Stimulated activated naive CD8-positive, alpha-beta T cell treated with anti-CD3 and anti-CD28 coated beads, Interleukin-15, amount 100 ng/mL, for 72 hours (primary cell): ENCODE results near the gene VCAN.

Source experiments
- ATAC-seq: fragments of 150-1000 bp; cut with Tn5 transposase; 2 replicates; pipeline ENCODE4 v1.10.0; 2021; ENCODE audit warnings: mild to moderate bottlenecking, moderate library complexity
- DNase-seq, 2 donors: peaks; one replicate each; pipeline ENCODE4 v3.0.0; 2021 to 2022
- H3K27ac Mint-ChIP-seq, 2 donors: one replicate each; pipeline ENCODE4 v1.8.0; 2022; ENCODE audit warnings: mild to moderate bottlenecking in 2 of 2, mixed read lengths in 2 of 2, moderate library complexity in 2 of 2
- H3K27me3 Mint-ChIP-seq: one replicate; pipeline ENCODE4 v1.8.0; 2022; ENCODE audit warnings: mixed read lengths
- H3K4me1 Mint-ChIP-seq: one replicate; pipeline ENCODE4 v1.8.0; 2022; ENCODE audit warnings: mild to moderate bottlenecking, mixed read lengths
- H3K4me3 Mint-ChIP-seq, 2 donors: one replicate each; pipeline ENCODE4 v1.8.0; 2022; ENCODE audit warnings: mild to moderate bottlenecking in 2 of 2, mixed read lengths in 2 of 2, moderate library complexity in 1 of 2
- H3K9me3 Mint-ChIP-seq, 2 donors: one replicate each; pipeline ENCODE4 v1.8.0; 2022; ENCODE audit warnings: mixed read lengths in 2 of 2

VCAN gene

DNA sequence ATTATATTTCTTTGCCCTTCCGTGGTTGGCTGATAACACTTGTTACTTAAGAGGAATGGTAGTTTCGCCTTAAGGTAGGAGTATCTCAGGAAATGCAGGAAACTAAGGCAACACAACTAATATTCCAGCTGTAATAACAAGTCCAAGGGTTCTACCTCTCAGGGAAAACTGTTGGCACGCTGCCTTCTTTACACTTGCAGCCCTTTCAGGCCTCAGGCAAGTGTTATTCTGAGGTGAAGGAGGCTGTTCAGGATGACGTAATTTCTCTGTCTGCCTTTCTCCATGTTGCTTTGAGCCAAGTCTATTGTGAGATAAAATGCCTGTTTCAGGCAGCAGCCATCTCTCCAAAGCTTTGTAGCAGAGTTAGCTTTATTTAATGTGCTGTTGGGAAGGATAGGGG is 38.0 kb downstream of the VCAN start:
- Mint-ChIP-seq H3K27ac (no peak overlapping the region), H3K9me3 (peaks cover 0 to 10% of the 10 kb centered on the region in 2 donors), H3K4me3 (no peak overlapping the region), H3K27me3 (peaks cover 16% of the 10 kb centered on the region), H3K4me1 (no peaks in the 10 kb centered on the region)
- ATAC-seq (no peak), DNase-seq (no peak)

DNA sequence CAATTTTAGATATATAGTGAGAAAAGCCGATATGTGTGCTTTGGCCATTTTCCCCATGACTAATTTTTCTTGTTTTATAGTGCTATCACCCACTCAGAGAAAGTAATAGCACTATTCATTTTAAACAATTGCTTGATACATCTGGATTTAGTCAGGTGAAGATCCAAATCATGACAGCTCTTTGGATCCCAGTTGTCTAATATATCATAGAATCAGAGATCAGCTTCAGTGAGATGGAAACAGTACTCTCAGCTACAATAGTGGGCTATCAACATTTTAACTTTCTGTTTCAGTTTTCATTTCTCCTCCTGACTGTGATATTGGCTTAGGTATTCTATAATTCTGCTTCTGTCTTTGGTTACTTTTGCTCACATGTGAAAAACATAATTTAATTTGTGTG is 38.7 kb downstream of the VCAN start:
- DNase-seq: no peak
- Mint-ChIP-seq H3K27me3 (peaks cover 17% of the 10 kb centered on the region), H3K4me1 (no peaks in the 10 kb centered on the region), H3K4me3 (no peak overlapping the region), H3K9me3 (peaks cover 0 to 10% of the 10 kb centered on the region in 2 donors), H3K27ac (no peak overlapping the region)
- no peak for ATAC-seq

- DNase-seq (no peak), ATAC-seq (no peak)
- Mint-ChIP-seq H3K27ac (no peak overlapping the region), H3K9me3 (no peaks in the 10 kb centered on the region), H3K27me3 (peaks cover 17% of the 10 kb centered on the region), H3K4me1 (no peaks in the 10 kb centered on the region), H3K4me3 (no peak overlapping the region)
Measured at GRCh38 chr5:83512061-83512745, 40.7 kb downstream of the VCAN start.

DNA sequence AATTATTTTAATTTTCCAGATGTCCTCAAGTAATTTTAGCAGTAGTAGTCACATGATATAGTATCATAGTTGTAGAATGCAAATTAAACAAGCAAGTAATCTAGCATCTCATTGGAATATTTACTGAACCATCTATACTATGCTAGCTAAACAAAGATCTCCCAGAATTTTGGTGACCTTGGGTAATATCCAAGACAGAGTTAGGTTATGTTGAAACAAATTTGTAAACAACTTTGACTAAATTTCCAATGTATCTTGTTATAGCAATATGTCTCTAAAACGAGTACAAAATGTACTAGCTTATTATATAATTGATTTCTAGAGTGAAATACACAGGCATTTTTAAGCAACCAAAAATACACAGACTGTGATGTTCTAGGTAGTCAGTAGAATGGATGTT is 41.5 kb downstream of the VCAN start:
- no peaks in the 10 kb centered on the region for H3K9me3 Mint-ChIP-seq
- no peak for ATAC-seq
- H3K27ac Mint-ChIP-seq: no peak overlapping the region
- H3K4me3 Mint-ChIP-seq: no peak overlapping the region
- DNase-seq: no peak
- H3K4me1 Mint-ChIP-seq: no peaks in the 10 kb centered on the region
- peaks cover 12% of the 10 kb centered on the region for H3K27me3 Mint-ChIP-seq

DNA sequence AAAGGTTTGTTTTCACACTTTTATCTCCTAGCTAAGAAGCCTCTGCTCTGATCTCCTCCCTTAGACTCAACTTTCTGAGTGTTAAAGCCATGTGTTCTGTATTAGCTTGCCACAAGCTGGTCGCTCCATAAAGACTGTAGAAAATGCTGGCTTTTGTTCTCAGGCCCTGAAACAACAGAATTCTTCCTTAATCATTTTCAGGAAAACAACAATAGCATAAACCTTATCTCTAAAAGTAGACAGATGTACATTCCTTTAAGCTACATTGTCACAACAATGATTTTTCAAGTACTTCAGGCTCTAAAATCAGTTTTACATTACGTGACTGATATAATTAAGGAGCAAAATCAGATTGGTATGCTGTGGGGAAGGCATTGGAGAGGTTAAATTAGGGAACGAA is 41.9 kb downstream of the VCAN start:
- ATAC-seq (no peak), DNase-seq (no peak)
- H3K4me1 Mint-ChIP-seq: no peaks in the 10 kb centered on the region
- H3K4me3 Mint-ChIP-seq: no peak overlapping the region
- H3K27me3 Mint-ChIP-seq: peaks cover 9% of the 10 kb centered on the region
- no peak overlapping the region for H3K27ac Mint-ChIP-seq
- no peaks in the 10 kb centered on the region for H3K9me3 Mint-ChIP-seq

GRCh38 chr5:83516377-83516776 is 44.8 kb downstream of the VCAN start:
- no peak for ATAC-seq
- Mint-ChIP-seq H3K9me3 (peaks cover 0 to 9% of the 10 kb centered on the region in 2 donors), H3K4me1 (no peaks in the 10 kb centered on the region), H3K27me3 (peaks cover 21% of the 10 kb centered on the region), H3K27ac (no peak overlapping the region), H3K4me3 (no peak overlapping the region)
- no peak for DNase-seq

DNA sequence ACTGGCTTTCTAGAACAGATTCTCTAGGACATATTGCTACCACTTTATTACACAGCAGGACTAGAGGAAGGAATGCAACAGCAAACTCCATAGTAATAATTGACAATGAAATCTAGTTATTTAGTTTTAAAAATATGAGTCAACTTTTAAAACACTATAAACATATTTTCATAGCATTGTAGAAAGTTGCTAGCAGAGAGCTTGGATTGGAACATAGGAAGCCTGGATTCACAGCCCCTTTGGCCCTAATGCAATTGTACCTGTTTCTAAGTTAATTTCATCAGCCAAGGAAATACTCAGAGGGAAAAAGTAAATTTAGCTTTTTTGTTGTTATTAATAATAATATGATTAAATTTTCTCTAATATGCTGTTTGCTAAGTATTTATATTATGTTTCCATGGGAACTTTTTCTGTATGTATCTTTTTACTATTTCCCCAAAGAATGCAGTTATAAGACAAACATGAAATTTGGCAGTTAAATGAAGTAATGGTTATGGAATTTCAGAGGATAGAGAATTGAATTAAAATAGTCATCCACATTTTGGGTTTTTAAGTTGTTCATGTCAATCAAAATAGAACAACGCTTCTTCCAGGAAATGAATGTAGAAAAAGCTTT is 45.6 kb downstream of the VCAN start:
- ATAC-seq: no peak
- peaks cover 21% of the 10 kb centered on the region for H3K27me3 Mint-ChIP-seq
- H3K9me3 Mint-ChIP-seq: peaks cover 0 to 9% of the 10 kb centered on the region in 2 donors
- no peak for DNase-seq
- no peak overlapping the region for H3K4me3 Mint-ChIP-seq
- no peaks in the 10 kb centered on the region for H3K4me1 Mint-ChIP-seq
- no peak overlapping the region for H3K27ac Mint-ChIP-seq

- Mint-ChIP-seq H3K27me3 (peaks cover 21% of the 10 kb centered on the region), H3K4me3 (no peak overlapping the region), H3K4me1 (no peaks in the 10 kb centered on the region), H3K9me3 (peaks cover 0 to 9% of the 10 kb centered on the region in 2 donors), H3K27ac (no peak overlapping the region)
- ATAC-seq (no peak), DNase-seq (no peak)
Measured at GRCh38 chr5:83517688-83518085, 46.1 kb downstream of the VCAN start.

DNA sequence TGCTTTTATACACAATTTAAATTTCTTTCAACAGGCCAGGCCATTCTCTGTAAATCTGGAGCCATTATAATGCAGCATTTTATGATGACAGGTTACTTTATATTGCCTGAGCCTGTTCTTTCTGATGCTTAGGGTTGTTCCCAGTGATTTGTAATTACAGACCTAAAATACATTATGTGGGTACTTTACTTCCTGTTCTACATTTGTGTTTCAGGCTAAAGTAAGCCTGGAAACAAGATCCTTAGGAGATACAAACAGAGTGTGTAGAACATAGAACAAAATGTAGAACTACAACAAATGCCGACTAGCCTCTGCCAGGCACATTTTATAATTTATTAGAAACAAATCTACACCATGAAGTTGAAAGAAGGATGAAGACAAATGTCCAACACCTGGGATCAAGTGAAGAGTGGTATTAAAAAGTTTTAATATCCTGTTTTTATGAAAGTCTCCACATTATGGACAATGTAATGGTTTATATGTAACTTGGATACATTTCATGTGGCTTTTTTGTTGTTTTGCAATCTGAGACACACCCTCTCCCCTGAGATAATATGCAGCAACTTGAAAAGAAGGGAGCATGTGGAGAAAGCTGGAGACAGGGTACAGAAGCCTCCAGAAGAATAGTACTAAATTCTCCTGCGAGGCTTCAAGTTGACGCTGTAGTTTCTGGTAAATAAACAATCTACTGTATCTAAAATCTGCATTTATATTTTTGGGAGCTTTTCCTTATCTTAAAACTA is 46.9 kb downstream of the VCAN start:
- Mint-ChIP-seq H3K4me1 (no peaks in the 10 kb centered on the region), H3K27me3 (peaks cover 21% of the 10 kb centered on the region), H3K9me3 (peaks cover 0 to 9% of the 10 kb centered on the region in 2 donors), H3K4me3 (no peak overlapping the region), H3K27ac (no peak overlapping the region)
- no peak for DNase-seq
- ATAC-seq: no peak

DNA sequence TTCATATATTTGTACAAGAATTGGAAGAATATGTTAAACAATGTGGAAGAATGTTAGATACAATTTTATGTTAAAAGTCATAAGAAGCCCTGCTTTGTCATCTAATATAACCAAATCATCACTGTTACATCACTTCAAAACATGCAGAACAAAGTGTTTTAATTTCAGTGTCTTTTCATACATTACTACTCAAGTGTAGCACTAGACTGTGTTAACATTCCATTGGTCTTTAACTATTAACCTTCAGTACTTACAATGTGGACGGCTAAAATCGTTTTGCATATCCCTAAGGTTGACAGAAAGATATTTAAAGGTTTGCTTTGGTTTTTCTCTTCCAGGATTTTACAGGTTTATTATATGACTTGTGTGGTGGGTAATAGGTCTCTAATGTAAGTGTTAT is 50.9 kb downstream of the VCAN start:
- no peak for DNase-seq
- no peak overlapping the region for H3K4me3 Mint-ChIP-seq
- no peaks in the 10 kb centered on the region for H3K4me1 Mint-ChIP-seq
- ATAC-seq: no peak
- peaks cover 12% of the 10 kb centered on the region for H3K27me3 Mint-ChIP-seq
- H3K27ac Mint-ChIP-seq: no peak overlapping the region
- H3K9me3 Mint-ChIP-seq: peaks cover 0 to 9% of the 10 kb centered on the region in 2 donors

- Mint-ChIP-seq H3K4me1 (no peaks in the 10 kb centered on the region), H3K27me3 (peaks cover 12% of the 10 kb centered on the region), H3K27ac (no peak overlapping the region), H3K4me3 (no peak overlapping the region), H3K9me3 (peaks cover 0 to 9% of the 10 kb centered on the region in 2 donors)
- DNase-seq (no peak), ATAC-seq (no peak)
Measured at GRCh38 chr5:83523929-83524328, 52.4 kb downstream of the VCAN start.

GRCh38 chr5:83524345-83524744 is 52.8 kb downstream of the VCAN start:
- Mint-ChIP-seq H3K4me3 (no peak overlapping the region), H3K27ac (no peak overlapping the region), H3K9me3 (peaks cover 0 to 9% of the 10 kb centered on the region in 2 donors), H3K27me3 (peaks cover 9% of the 10 kb centered on the region), H3K4me1 (no peaks in the 10 kb centered on the region)
- DNase-seq (no peak), ATAC-seq (no peak)

GRCh38 chr5:83524991-83525390 is 53.4 kb downstream of the VCAN start:
- H3K4me3 Mint-ChIP-seq: no peak overlapping the region
- H3K27me3 Mint-ChIP-seq: peaks cover 2% of the 10 kb centered on the region
- no peak overlapping the region for H3K27ac Mint-ChIP-seq
- no peak for ATAC-seq
- H3K9me3 Mint-ChIP-seq: peaks cover 0 to 2% of the 10 kb centered on the region in 2 donors
- no peaks in the 10 kb centered on the region for H3K4me1 Mint-ChIP-seq
- no peak for DNase-seq

DNA sequence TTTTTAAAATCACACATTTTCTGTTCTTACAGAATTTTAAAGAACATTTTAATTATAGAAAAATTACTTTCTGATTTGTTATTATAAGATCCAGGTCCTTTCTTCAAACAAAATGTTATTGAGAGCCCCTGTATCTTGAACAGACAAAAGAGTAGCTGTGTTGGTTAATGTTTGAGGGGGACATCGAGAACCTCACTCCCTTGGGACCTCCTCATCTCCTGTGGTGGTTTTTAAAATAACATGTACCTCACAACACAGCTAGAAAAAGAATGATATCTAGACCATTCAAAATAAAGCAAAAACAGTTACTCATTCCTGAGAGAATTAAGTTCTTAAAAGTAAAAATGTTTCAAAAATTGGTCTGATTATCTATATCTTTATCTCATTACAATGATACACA is 54.7 kb downstream of the VCAN start:
- DNase-seq: no peak
- H3K4me3 Mint-ChIP-seq: no peak overlapping the region
- no peak for ATAC-seq
- H3K27ac Mint-ChIP-seq: no peak overlapping the region
- no peaks in the 10 kb centered on the region for H3K27me3 Mint-ChIP-seq
- no peaks in the 10 kb centered on the region for H3K4me1 Mint-ChIP-seq
- no peaks in the 10 kb centered on the region for H3K9me3 Mint-ChIP-seq

- no peak for ATAC-seq
- no peaks in the 10 kb centered on the region for H3K9me3 Mint-ChIP-seq
- H3K27me3 Mint-ChIP-seq: no peaks in the 10 kb centered on the region
- no peaks in the 10 kb centered on the region for H3K4me1 Mint-ChIP-seq
- no peak overlapping the region for H3K27ac Mint-ChIP-seq
- no peak overlapping the region for H3K4me3 Mint-ChIP-seq
- DNase-seq: no peak
Measured at GRCh38 chr5:83527221-83527620, 55.7 kb downstream of the VCAN start.

DNA sequence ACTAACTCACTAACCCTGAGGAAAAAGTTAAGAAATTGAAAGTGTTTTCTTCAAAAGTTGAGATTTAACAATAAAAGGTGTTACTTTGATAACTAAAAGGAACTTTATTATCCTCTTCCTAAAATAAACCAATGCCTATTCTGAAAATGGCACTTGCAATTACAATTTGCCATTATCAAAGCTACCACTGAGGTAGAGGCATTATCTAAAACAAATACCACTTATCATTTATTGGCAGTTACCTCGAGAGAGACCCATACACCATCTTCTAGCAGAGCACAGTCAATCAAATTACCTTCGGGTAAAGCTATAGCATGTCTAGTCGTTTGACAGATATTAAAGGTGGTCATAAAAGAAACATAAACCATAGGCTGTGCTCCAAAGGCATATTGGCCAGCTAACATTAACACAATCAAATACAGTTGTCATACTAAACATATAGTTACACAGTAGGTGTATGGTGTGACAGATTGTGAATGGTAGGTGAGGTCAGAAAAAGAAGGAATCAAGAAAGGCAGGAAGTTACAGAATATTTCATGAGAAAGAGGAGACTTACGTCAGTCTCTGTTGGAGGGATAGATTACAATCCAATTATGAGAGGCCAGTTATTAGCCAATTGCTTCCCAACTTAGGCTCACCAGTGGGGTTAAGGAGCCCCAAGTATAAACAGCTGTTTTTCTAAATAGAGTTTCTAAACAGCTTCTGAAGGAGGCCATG is 56.3 kb downstream of the VCAN start:
- no peak for DNase-seq
- no peak for ATAC-seq
- H3K9me3 Mint-ChIP-seq: no peaks in the 10 kb centered on the region
- no peaks in the 10 kb centered on the region for H3K27me3 Mint-ChIP-seq
- H3K4me1 Mint-ChIP-seq: no peaks in the 10 kb centered on the region
- no peak overlapping the region for H3K27ac Mint-ChIP-seq
- H3K4me3 Mint-ChIP-seq: no peak overlapping the region
